GM18502 (cell line): ENCODE results near the gene LRRIQ4.

Experiments
- ATAC-seq: cut with Tn5 transposase; IDR thresholded peaks from one replicate; pipeline ENCODE4 v1.9.1; 2021; ENCODE audit warnings: mild to moderate bottlenecking; ENCODE audit not compliant: unreplicated experiment, poor library complexity

LRRIQ4 gene

GRCh38 chr3:169848741-169849140 lies 36.1 kb downstream of the LRRIQ4 start:
- no peak for ATAC-seq

- ATAC-seq: no peak
Measured at GRCh38 chr3:169850618-169851017, 37.9 kb downstream of the LRRIQ4 start.

- no peak for ATAC-seq
Measured at GRCh38 chr3:169855514-169855913, 42.8 kb downstream of the LRRIQ4 start.

- ATAC-seq: no peak
Measured at GRCh38 chr3:169857811-169858210, 45.1 kb downstream of the LRRIQ4 start.

GRCh38 chr3:169861871-169862270 lies 49.2 kb downstream of the LRRIQ4 start:
- no peak for ATAC-seq

- ATAC-seq: peak; percentile 71
Measured at GRCh38 chr3:169863458-169863899, 50.8 kb downstream of the LRRIQ4 start.

GRCh38 chr3:169864270-169864669 lies 51.6 kb downstream of the LRRIQ4 start:
- ATAC-seq: no peak

- ATAC-seq: no peak
Measured at GRCh38 chr3:169865176-169865767, 52.6 kb downstream of the LRRIQ4 start.

- no peak for ATAC-seq
Measured at GRCh38 chr3:169867584-169868210, 55.0 kb downstream of the LRRIQ4 start.

- no peak for ATAC-seq
Measured at GRCh38 chr3:169868369-169868768, 55.7 kb downstream of the LRRIQ4 start.

GRCh38 chr3:169869484-169870220 lies 57.0 kb downstream of the LRRIQ4 start, which contains the start of gene LRRC31:
Gene LRRC31 (minus strand): TSS chr3:169869935. CDS start chr3:169869807, 128 bp downstream.
- ATAC-seq: no peak

- peak; percentile 65 for ATAC-seq
Measured at GRCh38 chr3:169871129-169871886, 58.6 kb downstream of the LRRIQ4 start.

- no peak for ATAC-seq
Measured at GRCh38 chr3:169879013-169879557, 66.4 kb downstream of the LRRIQ4 start.

GRCh38 chr3:169879845-169880575 lies 67.3 kb downstream of the LRRIQ4 start:
- ATAC-seq: no peak

GRCh38 chr3:169880576-169881250 lies 68.0 kb downstream of the LRRIQ4 start:
- no peak for ATAC-seq

- ATAC-seq: no peak
Measured at GRCh38 chr3:169886671-169887070, 74.0 kb downstream of the LRRIQ4 start.
